22Rv1 (cell line): Measurements from ENCODE around the gene ZNF48.

Experiments used
- CTCF ChIP-seq: fragments of 450-650 bp; IDR thresholded peaks from 2 replicates; pipeline ENCODE4 v1.5.1; 2017; ENCODE audit warnings: mild to moderate bottlenecking
- ZFX ChIP-seq: fragments of 450-650 bp; IDR thresholded peaks from 2 replicates; pipeline ENCODE4 v1.6.1; 2017; ENCODE audit warnings: antibody characterized with exemption, borderline replicate concordance

- TF ChIP-seq CTCF, result no peak
- no peak for TF ChIP-seq ZFX
These were observed 27.7 kb upstream of the ZNF48 start for GRCh38 chr16:30367349-30368009.
